ENCODE data around the gene GARNL3. TPM values are rescaled to one million over a fixed set of nuclear protein-coding genes. Genes with fewer than 3 reads are reported as not detected.

GARNL3 gene, protein sequence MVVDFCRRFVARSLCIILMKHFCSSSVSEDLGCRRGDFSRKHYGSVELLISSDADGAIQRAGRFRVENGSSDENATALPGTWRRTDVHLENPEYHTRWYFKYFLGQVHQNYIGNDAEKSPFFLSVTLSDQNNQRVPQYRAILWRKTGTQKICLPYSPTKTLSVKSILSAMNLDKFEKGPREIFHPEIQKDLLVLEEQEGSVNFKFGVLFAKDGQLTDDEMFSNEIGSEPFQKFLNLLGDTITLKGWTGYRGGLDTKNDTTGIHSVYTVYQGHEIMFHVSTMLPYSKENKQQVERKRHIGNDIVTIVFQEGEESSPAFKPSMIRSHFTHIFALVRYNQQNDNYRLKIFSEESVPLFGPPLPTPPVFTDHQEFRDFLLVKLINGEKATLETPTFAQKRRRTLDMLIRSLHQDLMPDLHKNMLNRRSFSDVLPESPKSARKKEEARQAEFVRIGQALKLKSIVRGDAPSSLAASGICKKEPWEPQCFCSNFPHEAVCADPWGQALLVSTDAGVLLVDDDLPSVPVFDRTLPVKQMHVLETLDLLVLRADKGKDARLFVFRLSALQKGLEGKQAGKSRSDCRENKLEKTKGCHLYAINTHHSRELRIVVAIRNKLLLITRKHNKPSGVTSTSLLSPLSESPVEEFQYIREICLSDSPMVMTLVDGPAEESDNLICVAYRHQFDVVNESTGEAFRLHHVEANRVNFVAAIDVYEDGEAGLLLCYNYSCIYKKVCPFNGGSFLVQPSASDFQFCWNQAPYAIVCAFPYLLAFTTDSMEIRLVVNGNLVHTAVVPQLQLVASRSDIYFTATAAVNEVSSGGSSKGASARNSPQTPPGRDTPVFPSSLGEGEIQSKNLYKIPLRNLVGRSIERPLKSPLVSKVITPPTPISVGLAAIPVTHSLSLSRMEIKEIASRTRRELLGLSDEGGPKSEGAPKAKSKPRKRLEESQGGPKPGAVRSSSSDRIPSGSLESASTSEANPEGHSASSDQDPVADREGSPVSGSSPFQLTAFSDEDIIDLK
- total RNA-seq: 1 to 10 TPM; 3.3 to 5.7 (median 3.6) TPM
- total RNA-seq (2013): 2.8 TPM
- 0.08 to 3.6 (median 1.3) reads per million in 29 experiments for total RNA-seq

- CTCF ChIA-PET: no interaction called here
- Mint-ChIP-seq H3K9me3 (no peaks in the 10 kb centered on the region), H3K36me3 (no peaks in the 10 kb centered on the region), H3K4me1 (no peaks in the 10 kb centered on the region), H3K4me3 (no peak within 1 kb of the TSS), H3K27ac (no peak within 1 kb of the TSS), H3K27me3 (peaks cover 1 to 8% of the 10 kb centered on the region in 2 donors)
- Histone ChIP-seq H3K9me3 (no peaks in the 10 kb centered on the region), H3K36me3 (ENCODE audit: control insufficient read depth in 2 of 2, extremely low read depth in 1 of 2, insufficient read depth in 1 of 2, low read length in 1 of 2) (no peaks in the 10 kb centered on the region), H3K4me3 (ENCODE audit: control insufficient read depth in 1 of 2, extremely low read depth in 1 of 2, low read length in 1 of 2) (no peak within 1 kb of the TSS), H3K27me3 (replicated peaks in 1 of 2; ENCODE audit: control insufficient read depth in 2 of 2, extremely low read depth in 1 of 2, insufficient read depth in 2 of 2, low read length in 1 of 2) (peaks cover 0 to 2% of the 10 kb centered on the region in 2 experiments), H3K4me1 (ENCODE audit: control insufficient read depth in 1 of 2, extremely low read depth in 1 of 2, insufficient read depth in 2 of 2, low read length in 2 of 2) (no peaks in the 10 kb centered on the region), H3K27ac (ENCODE audit: low read length) (no peak within 1 kb of the TSS)
- POLR2A ChIA-PET: no interaction called here
- ATAC-seq (replicated peaks in 1 of 4): no peak
- DNase-seq: no peak
- 87% methylated on average over 5 of the region's 8 CpGs for WGBS (ENCODE audit: insufficient coverage)
Measured at GRCh38 chr9:127264462-127265219, at the start of gene GARNL3. TSS of gene GARNL3 (plus strand) at chr9:127264774. CDS start at chr9:127264878, 104 bp downstream.

DNA sequence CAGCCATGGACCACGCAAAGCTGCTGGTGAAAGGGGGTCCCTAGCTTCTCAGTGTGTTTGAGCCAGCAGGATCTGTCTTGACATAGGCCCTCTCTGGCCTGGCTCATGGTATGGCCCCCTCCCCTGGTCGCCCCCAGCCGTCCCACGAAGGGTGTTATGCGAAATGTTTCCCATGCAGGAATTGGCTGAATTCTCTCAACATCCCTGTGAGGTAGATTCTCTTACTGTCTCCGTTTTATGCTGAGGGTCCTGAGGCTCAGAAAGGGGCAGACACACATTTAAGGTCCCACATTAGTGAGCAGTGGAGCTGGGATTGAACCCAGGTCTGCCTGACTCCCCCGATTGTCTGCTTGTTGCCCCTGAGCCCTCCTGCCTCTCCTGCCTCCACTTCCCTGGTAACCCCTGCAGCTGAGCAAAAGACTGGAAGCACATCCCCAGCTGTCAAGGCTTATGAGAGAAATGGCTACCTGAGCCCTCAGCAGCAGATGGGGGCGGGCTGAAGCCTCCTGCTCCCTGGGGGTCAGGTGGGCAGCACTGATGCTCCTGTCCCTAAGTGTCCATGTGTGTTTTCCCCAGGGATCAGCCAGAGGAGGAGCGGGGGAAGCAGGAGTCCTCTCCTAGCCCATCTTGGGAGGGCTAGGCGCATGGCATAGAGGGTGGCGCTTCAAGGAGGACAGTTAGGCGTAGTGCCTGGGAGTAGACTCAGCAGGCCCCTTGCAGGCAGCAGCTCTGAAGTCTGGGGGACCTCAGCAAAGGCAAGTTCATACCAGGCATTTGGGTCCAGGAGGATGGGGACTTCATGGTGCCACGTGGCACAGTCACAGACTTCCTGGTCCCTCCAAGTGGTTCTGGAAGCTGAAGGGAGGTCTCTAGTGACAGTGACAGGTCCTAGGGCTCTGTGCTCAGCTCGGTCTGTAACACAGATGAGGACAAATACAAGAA lies 49.0 kb upstream of the GARNL3 start:
- DNase-seq (no peak), ATAC-seq (replicated peaks in 1 of 4) (no peak)
- WGBS (ENCODE audit: insufficient coverage): 92% methylated on average over 13 of the region's 14 CpGs
- no peak overlapping the region for H3K4me3 Mint-ChIP-seq
- H3K36me3 ChIP-seq (ENCODE audit: control insufficient read depth in 2 of 2, extremely low read depth in 1 of 2, insufficient read depth in 1 of 2, low read length in 1 of 2): no peaks in the 10 kb centered on the region
- no peak overlapping the region for H3K4me3 ChIP-seq (ENCODE audit: control insufficient read depth in 1 of 2, extremely low read depth in 1 of 2, low read length in 1 of 2)
- no peaks in the 10 kb centered on the region for H3K9me3 ChIP-seq
- POLR2A ChIA-PET: interaction anchor here in 1 of 2 donors (0.6 kb wide), 1 partner anchor 139 kb away, joined by 4 read pairs; no protein-coding TSS in a partner anchor
- no peaks in the 10 kb centered on the region for H3K36me3 Mint-ChIP-seq
- peaks cover 0 to 2% of the 10 kb centered on the region in 2 experiments for H3K4me1 ChIP-seq (ENCODE audit: control insufficient read depth in 1 of 2, extremely low read depth in 1 of 2, insufficient read depth in 2 of 2, low read length in 2 of 2)
- H3K4me1 Mint-ChIP-seq: peaks cover 0 to 4% (median 2%) of the 10 kb centered on the region in 3 donors
- CTCF ChIA-PET: interaction anchor here (0.6 to 1.9 kb wide), 4 partner anchors 9 to 1423 kb away, joined by 3 to 6 read pairs (median 3); partner anchors contain the start of gene TOR2A (in 1 of the 2)
- peaks cover 0 to 7% of the 10 kb centered on the region in 2 experiments for H3K27me3 ChIP-seq (replicated peaks in 1 of 2; ENCODE audit: control insufficient read depth in 2 of 2, extremely low read depth in 1 of 2, insufficient read depth in 2 of 2, low read length in 1 of 2)
- H3K9me3 Mint-ChIP-seq: no peaks in the 10 kb centered on the region
- H3K27ac ChIP-seq (ENCODE audit: low read length): no peak overlapping the region
- no peak overlapping the region for H3K27ac Mint-ChIP-seq
- H3K27me3 Mint-ChIP-seq: peaks cover 0 to 7% of the 10 kb centered on the region in 2 donors

DNA sequence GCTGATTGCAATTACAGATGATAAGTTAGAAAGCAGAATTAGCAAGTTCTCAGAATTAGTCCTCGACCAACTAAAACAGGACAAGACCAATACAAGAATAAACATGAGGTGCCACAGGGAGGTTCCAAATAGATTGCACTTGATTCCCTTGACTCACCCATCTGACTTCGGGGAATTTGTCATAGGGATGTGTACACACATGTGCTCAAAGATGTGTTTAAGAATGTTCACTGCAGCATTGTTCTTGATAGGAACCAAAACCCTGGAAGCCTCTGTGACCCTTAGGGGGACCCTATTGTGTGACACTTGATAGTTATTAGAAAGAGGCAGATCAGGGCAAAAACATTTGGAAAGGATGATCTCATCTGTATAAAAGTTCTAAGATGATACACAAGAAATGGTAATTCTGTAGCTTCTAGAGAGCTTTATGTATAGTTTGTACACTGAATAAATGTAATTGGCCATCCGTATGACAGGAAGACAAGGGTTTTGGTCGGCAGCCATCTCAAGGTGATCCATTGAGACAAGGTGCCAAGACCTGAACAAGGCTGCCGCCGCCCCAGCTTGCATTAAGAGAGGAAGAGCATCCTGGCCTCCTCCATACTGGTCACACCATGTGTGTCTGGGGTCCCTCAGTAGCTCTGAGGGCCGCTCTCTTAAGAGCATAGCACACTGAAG lies 48.2 kb upstream of the GARNL3 start:
- H3K9me3 Mint-ChIP-seq: no peaks in the 10 kb centered on the region
- 83% methylated on average over 5 of the region's 7 CpGs for WGBS (ENCODE audit: insufficient coverage)
- no peak overlapping the region for H3K4me3 ChIP-seq (ENCODE audit: control insufficient read depth in 1 of 2, extremely low read depth in 1 of 2, low read length in 1 of 2)
- H3K36me3 Mint-ChIP-seq: no peaks in the 10 kb centered on the region
- H3K27me3 ChIP-seq (replicated peaks in 1 of 2; ENCODE audit: control insufficient read depth in 2 of 2, extremely low read depth in 1 of 2, insufficient read depth in 2 of 2, low read length in 1 of 2): peaks cover 0 to 4% of the 10 kb centered on the region in 2 experiments
- no peak overlapping the region for H3K27ac ChIP-seq (ENCODE audit: low read length)
- no peaks in the 10 kb centered on the region for H3K27me3 Mint-ChIP-seq
- H3K9me3 ChIP-seq: no peaks in the 10 kb centered on the region
- DNase-seq: no peak
- ChIA-PET POLR2A (no interaction called here), CTCF (no interaction called here)
- no peaks in the 10 kb centered on the region for H3K36me3 ChIP-seq (ENCODE audit: control insufficient read depth in 2 of 2, extremely low read depth in 1 of 2, insufficient read depth in 1 of 2, low read length in 1 of 2)
- peaks cover 0 to 2% of the 10 kb centered on the region in 2 experiments for H3K4me1 ChIP-seq (ENCODE audit: control insufficient read depth in 1 of 2, extremely low read depth in 1 of 2, insufficient read depth in 2 of 2, low read length in 2 of 2)
- ATAC-seq (replicated peaks in 1 of 4): no peak
- H3K27ac Mint-ChIP-seq: no peak overlapping the region
- H3K4me3 Mint-ChIP-seq: no peak overlapping the region
- peaks cover 3 to 4% (median 4%) of the 10 kb centered on the region in 3 donors for H3K4me1 Mint-ChIP-seq

- no peak for ATAC-seq (replicated peaks in 1 of 4)
- no peak overlapping the region for H3K27ac ChIP-seq (ENCODE audit: low read length)
- Mint-ChIP-seq H3K9me3 (no peaks in the 10 kb centered on the region), H3K27me3 (no peaks in the 10 kb centered on the region), H3K4me1 (peaks cover 8 to 9% (median 9%) of the 10 kb centered on the region in 3 donors), H3K36me3 (no peaks in the 10 kb centered on the region), H3K27ac (no peak overlapping the region), H3K4me3 (no peak overlapping the region)
- 80% methylated on average over 4 of the region's 5 CpGs for WGBS (ENCODE audit: insufficient coverage)
- no peak for DNase-seq
- H3K9me3 ChIP-seq: no peaks in the 10 kb centered on the region
- CTCF ChIA-PET: no interaction called here
- H3K4me3 ChIP-seq (ENCODE audit: control insufficient read depth in 1 of 2, extremely low read depth in 1 of 2, low read length in 1 of 2): no peak overlapping the region
- H3K4me1 ChIP-seq (ENCODE audit: control insufficient read depth in 1 of 2, extremely low read depth in 1 of 2, insufficient read depth in 2 of 2, low read length in 2 of 2): peaks cover 3 to 5% of the 10 kb centered on the region in 2 experiments
- H3K27me3 ChIP-seq (replicated peaks in 1 of 2; ENCODE audit: control insufficient read depth in 2 of 2, extremely low read depth in 1 of 2, insufficient read depth in 2 of 2, low read length in 1 of 2): no peaks in the 10 kb centered on the region
- POLR2A ChIA-PET: no interaction called here
- H3K36me3 ChIP-seq (ENCODE audit: control insufficient read depth in 2 of 2, extremely low read depth in 1 of 2, insufficient read depth in 1 of 2, low read length in 1 of 2): no peaks in the 10 kb centered on the region
Measured at GRCh38 chr9:127216888-127217217, 47.7 kb upstream of the GARNL3 start.

DNA sequence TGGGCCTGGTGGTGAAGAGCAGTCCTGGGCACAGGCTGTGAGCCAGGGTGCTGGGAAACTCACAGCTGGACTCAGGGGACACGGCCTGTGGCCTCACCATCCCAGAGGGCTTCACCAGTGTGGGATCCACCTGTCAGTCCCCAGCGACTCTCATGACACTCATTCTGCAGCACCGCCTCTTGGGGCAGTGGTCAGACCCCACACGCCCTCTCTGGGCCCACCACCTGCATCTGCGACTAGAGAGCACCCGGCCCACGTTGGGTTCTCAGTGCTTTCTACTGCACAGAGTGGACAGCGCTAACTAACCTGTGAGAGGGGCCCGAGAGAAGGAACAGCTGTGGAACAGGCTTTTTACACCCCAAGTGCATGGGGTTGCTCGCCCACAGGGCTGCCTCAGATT lies 45.8 kb upstream of the GARNL3 start:
- H3K4me1 Mint-ChIP-seq: peaks cover 25 to 27% (median 27%) of the 10 kb centered on the region in 3 donors
- no peak overlapping the region for H3K4me3 ChIP-seq (ENCODE audit: control insufficient read depth in 1 of 2, extremely low read depth in 1 of 2, low read length in 1 of 2)
- DNase-seq (no peak), ATAC-seq (replicated peaks in 1 of 4) (no peak)
- H3K27ac ChIP-seq (ENCODE audit: low read length): no peak overlapping the region
- 96% methylated on average over 8 of the region's 10 CpGs for WGBS (ENCODE audit: insufficient coverage)
- H3K27me3 ChIP-seq (replicated peaks in 1 of 2; ENCODE audit: control insufficient read depth in 2 of 2, extremely low read depth in 1 of 2, insufficient read depth in 2 of 2, low read length in 1 of 2): no peaks in the 10 kb centered on the region
- H3K27ac Mint-ChIP-seq: no peak overlapping the region
- H3K4me3 Mint-ChIP-seq: no peak overlapping the region
- no peaks in the 10 kb centered on the region for H3K36me3 ChIP-seq (ENCODE audit: control insufficient read depth in 2 of 2, extremely low read depth in 1 of 2, insufficient read depth in 1 of 2, low read length in 1 of 2)
- H3K27me3 Mint-ChIP-seq: no peaks in the 10 kb centered on the region
- POLR2A ChIA-PET: no interaction called here
- H3K36me3 Mint-ChIP-seq: no peaks in the 10 kb centered on the region
- H3K9me3 ChIP-seq: no peaks in the 10 kb centered on the region
- CTCF ChIA-PET: interaction anchor here in 1 of 2 donors (0.6 kb wide), 1 partner anchor 276 kb away, joined by 3 read pairs; no protein-coding TSS in a partner anchor
- H3K9me3 Mint-ChIP-seq: no peaks in the 10 kb centered on the region
- H3K4me1 ChIP-seq (ENCODE audit: control insufficient read depth in 1 of 2, extremely low read depth in 1 of 2, insufficient read depth in 2 of 2, low read length in 2 of 2): peaks cover 8 to 13% of the 10 kb centered on the region in 2 experiments
